GM19193 (cell line): ENCODE data around the gene NACC2.

Experiments
- POLR2A ChIP-seq: IDR thresholded peaks from 4 replicates; pipeline ENCODE4 v1.6.1; 2011; ENCODE audit not compliant: insufficient read depth, insufficient read length; ENCODE audit errors: extremely low read depth

NACC2 gene

GRCh38 chr9:136017289-136018190 lies 77.5 kb downstream of the NACC2 start:
- no peak for TF ChIP-seq POLR2A

- TF ChIP-seq POLR2A = no peak
Measured at GRCh38 chr9:136016572-136017288, 78.4 kb downstream of the NACC2 start.

GRCh38 chr9:136015656-136016571 lies 79.2 kb downstream of the NACC2 start:
- TF ChIP-seq POLR2A = no peak

GRCh38 chr9:136014924-136015633 lies 80.0 kb downstream of the NACC2 start:
- TF ChIP-seq POLR2A = no peak

- TF ChIP-seq POLR2A = no peak
Measured at GRCh38 chr9:136014147-136014923, 80.8 kb downstream of the NACC2 start.

GRCh38 chr9:136013524-136014034 lies 81.5 kb downstream of the NACC2 start:
- no peak for TF ChIP-seq POLR2A

GRCh38 chr9:136013116-136013515 lies 82.0 kb downstream of the NACC2 start:
- TF ChIP-seq POLR2A = no peak

- TF ChIP-seq POLR2A = no peak
Measured at GRCh38 chr9:136012651-136013050, 82.4 kb downstream of the NACC2 start.

- no peak for TF ChIP-seq POLR2A
Measured at GRCh38 chr9:136011703-136012496, 83.2 kb downstream of the NACC2 start.

- no peak for TF ChIP-seq POLR2A
Measured at GRCh38 chr9:136011376-136011702, 83.8 kb downstream of the NACC2 start.

GRCh38 chr9:136010615-136011361 lies 84.3 kb downstream of the NACC2 start:
- no peak for TF ChIP-seq POLR2A

- TF ChIP-seq POLR2A = no peak
Measured at GRCh38 chr9:136010176-136010575, 84.9 kb downstream of the NACC2 start.
